Measurements from ENCODE around the gene IQCC.
"Not testable (repeated sequence)": the region's sequence is repeated elsewhere in the genome, so short reads cannot be mapped to it uniquely, and the experiment has no call there.

IQCC gene
- total RNA-seq: 0.04 to 1.6 (median 0.50) reads per million in 18 experiments

DNA sequence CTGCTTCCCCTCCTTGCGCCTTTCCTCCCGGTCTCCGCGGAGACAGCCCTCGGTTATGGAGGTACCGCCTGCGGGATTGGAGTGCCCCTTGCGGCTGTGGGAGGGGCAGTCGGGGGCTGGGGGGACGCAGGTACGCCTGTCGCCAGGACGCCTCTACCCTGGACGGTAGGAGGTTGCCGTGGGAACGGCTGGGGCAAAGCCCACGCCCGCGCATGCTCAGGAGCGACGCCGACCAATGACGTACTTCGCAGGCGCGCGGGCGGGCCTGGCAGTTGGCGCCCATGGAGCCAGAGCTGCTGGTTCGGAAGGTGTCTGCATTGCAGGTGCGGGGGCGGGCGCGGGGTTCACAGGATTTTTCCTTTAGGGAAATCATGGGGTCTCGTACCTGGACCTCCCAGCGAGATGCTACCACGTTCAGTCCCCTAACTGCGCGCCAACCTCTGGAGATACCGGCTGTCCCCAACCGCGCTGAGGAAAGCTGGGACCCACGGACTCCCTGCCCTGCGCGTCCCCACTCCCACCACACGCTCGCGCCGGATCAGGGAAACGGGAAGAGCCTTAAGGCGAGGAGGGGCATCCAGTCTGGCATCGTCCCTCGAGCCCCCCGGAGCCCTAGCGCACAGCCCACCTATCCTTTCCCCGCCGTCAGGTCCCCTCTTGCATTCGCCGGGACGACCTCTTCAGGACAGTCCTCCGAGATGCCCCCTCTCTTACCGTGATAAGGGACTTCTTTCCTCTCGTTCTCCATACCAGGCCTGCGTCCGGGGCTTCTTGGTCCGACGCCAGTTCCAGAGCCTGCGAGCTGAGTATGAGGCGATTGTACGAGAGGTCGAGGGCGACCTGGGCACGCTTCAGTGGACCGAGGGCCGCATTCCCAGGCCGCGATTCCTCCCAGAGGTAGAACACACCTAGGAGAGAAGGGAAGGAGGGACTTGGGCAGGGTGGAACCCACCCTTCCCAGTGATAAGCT, at the start of gene IQCC:
Gene IQCC, plus strand, starts transcription at position 271 of the 970 bp plus-strand sequence. Its CDS starts 11 bp downstream, at position 282.
- peak; percentile 72 to 83 for DNase-seq

- no peak for DNase-seq
Observed at GRCh38 chr1:32159189-32159588, 46.3 kb upstream of the IQCC start.

GRCh38 chr1:32163405-32163804, 42.1 kb upstream of the IQCC start:
- no peak for DNase-seq

GRCh38 chr1:32165633-32166032, 39.8 kb upstream of the IQCC start:
- not testable (repeated sequence) for DNase-seq

- no peak for DNase-seq
Observed at GRCh38 chr1:32170991-32171390, 34.5 kb upstream of the IQCC start.

GRCh38 chr1:32172621-32173245, 32.7 kb upstream of the IQCC start:
- DNase-seq: no peak

GRCh38 chr1:32178380-32179192, 26.9 kb upstream of the IQCC start:
- peak; percentile 76 to 79 for DNase-seq

DNA sequence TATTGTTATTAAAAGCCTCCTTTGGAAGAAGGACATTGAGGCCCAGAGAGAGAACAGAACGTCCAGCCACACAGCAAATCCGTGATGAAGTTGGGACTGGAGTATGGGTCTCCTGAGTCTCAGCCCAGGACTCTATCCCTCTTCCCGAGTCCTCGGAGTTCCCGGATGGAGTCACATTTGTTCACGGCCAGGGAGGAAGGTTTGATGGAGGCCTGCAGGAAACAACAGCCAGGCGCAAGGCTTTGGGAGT, 26.4 kb upstream of the IQCC start:
- no peak for DNase-seq

DNA sequence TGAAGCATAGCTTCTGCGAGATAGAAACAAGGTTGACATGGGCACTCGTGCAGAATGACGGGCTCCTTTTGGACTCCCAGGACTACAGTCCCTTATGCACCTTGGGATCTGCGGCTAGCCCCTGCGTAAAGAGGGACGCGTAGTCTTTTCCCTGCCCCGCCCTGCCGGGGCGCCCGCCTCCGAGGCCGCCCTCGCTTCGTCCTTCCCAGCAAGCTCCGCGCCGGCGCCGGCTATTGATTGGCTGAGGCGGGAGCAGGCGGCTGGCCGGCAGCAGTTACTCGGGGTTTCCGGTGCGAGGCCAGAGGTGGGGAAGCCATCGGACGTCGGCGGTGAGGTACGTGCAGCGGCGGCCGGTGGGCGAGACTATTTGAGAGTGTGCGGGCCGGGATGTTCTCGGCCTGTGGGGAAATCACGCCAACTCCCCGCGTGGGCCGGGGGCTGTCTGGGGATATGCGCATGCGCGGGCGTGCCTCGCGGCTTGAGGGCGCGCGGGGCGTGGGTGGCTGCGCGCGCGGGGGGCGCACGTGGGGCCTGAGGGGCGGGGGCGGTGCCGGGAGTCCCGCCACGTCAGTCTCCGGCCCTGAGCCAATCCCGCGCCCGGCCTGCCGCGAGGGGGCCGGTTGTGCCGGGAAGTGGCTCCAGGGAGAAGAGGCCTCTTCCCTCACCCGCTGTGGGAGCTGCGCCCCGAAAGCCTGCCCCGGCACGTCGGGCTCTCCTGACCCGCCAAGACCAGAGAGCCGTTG, 25.9 kb upstream of the IQCC start, which contains the start of gene TXLNA:
Gene TXLNA, plus strand, starts transcription at position 233 of the 743 bp plus-strand sequence. CDS start 671 bp downstream, outside the sequence.
- DNase-seq: peak; percentile 90 to 95

- DNase-seq: peak; percentile 17 to 51
Observed at GRCh38 chr1:32180186-32181060, 25.0 kb upstream of the IQCC start.

- no peak for DNase-seq
Observed at GRCh38 chr1:32181065-32181464, 24.4 kb upstream of the IQCC start.

GRCh38 chr1:32181563-32181962, 23.9 kb upstream of the IQCC start:
- DNase-seq: no peak

GRCh38 chr1:32182060-32182459, 23.4 kb upstream of the IQCC start:
- DNase-seq: no peak

GRCh38 chr1:32184650-32185049, 20.8 kb upstream of the IQCC start:
- peak; percentile 12 to 23 for DNase-seq

- no peak for DNase-seq
Observed at GRCh38 chr1:32186077-32186476, 19.4 kb upstream of the IQCC start.

- DNase-seq: no peak
Observed at GRCh38 chr1:32186491-32186890, 19.0 kb upstream of the IQCC start.

GRCh38 chr1:32187850-32188249, 17.6 kb upstream of the IQCC start:
- DNase-seq: no peak

GRCh38 chr1:32192220-32192948, 13.1 kb upstream of the IQCC start:
- DNase-seq: no peak

DNA sequence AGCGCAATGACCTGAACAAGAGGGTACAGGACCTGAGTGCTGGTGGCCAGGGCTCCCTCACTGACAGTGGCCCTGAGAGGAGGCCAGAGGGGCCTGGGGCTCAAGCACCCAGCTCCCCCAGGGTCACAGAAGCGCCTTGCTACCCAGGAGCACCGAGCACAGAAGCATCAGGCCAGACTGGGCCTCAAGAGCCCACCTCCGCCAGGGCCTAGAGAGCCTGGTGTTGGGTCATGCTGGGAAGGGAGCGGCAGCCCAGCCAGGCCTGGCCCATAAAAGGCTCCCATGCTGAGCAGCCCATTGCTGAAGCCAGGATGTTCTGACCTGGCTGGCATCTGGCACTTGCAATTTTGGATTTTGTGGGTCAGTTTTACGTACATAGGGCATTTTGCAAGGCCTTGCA, 10.5 kb upstream of the IQCC start:
- no peak for DNase-seq

DNA sequence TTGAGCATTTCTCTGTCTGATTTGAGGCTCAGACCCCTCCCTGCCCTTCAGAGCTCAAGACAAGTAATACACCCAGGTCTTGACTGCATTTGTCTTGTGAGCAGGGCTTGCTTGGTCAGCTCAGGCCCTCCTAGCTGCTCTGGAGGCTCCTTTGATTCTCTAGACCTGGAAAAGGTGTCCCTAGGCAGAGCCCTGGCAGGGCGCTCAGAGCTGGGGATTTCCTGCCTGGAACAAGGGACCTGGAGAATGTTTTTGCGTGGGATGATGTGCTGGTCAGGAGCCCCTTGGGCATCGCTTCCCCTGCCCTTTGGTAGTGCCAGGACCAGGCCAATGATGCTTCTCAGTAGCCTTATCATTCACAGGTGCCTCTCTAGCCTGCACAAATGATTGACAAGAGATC, 9.9 kb upstream of the IQCC start:
- DNase-seq: no peak
